ENCODE results near the gene RRP15. TPM values are rescaled to one million over a fixed set of nuclear protein-coding genes. Genes with fewer than 3 reads are reported as not detected.

Gene RRP15
- total RNA-seq, 2 experiments from 2014 or later, result 10.5 to 15.2 TPM

- Histone ChIP-seq H3K36me3 (ENCODE audit: insufficient read depth, low read length) (peaks cover 42% of the 10 kb centered on the region), H3K4me3 (ENCODE audit: low read length) (no peak overlapping the region), H3K4me1 (ENCODE audit: insufficient read depth, low read length) (no peaks in the 10 kb centered on the region), H3K9me3 (ENCODE audit: control insufficient read depth in 1 of 2, insufficient read depth in 1 of 2, low read length in 2 of 2) (no peaks in the 10 kb centered on the region), H3K27me3 (ENCODE audit: control insufficient read depth in 1 of 2, insufficient read depth in 2 of 2, low read length in 2 of 2) (no peaks in the 10 kb centered on the region), H3K27ac (ENCODE audit: low read depth in 1 of 2, low read length in 2 of 2) (no peak overlapping the region)
- intact Hi-C loops (cut with DNase I, micrococcal nuclease), result no loop called here
- peaks cover 66% of the 10 kb centered on the region for H3K36me3 Mint-ChIP-seq (ENCODE audit: low read depth)
- ATAC-seq (ENCODE audit: poor library complexity) (no peak), DNase-seq (no peak)
- H3K27ac Mint-ChIP-seq, result no peak overlapping the region
- TF ChIP-seq, protein P1, sequence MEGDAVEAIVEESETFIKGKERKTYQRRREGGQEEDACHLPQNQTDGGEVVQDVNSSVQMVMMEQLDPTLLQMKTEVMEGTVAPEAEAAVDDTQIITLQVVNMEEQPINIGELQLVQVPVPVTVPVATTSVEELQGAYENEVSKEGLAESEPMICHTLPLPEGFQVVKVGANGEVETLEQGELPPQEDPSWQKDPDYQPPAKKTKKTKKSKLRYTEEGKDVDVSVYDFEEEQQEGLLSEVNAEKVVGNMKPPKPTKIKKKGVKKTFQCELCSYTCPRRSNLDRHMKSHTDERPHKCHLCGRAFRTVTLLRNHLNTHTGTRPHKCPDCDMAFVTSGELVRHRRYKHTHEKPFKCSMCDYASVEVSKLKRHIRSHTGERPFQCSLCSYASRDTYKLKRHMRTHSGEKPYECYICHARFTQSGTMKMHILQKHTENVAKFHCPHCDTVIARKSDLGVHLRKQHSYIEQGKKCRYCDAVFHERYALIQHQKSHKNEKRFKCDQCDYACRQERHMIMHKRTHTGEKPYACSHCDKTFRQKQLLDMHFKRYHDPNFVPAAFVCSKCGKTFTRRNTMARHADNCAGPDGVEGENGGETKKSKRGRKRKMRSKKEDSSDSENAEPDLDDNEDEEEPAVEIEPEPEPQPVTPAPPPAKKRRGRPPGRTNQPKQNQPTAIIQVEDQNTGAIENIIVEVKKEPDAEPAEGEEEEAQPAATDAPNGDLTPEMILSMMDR (IDR thresholded peaks at IDR 0.05), result no peak
- CTCF ChIA-PET, result no interaction called here
- POLR2A ChIA-PET, result interaction anchor here (0.9 kb wide), 1 partner anchor 20 kb away, joined by 3 read pairs; the partner anchor contains the start of gene RRP15
- no peaks in the 10 kb centered on the region for H3K27me3 Mint-ChIP-seq
- peaks cover 7% of the 10 kb centered on the region for H3K4me1 Mint-ChIP-seq (ENCODE audit: low read depth)
- H3K4me3 Mint-ChIP-seq, result no peak overlapping the region
- H3K9me3 Mint-ChIP-seq, result no peaks in the 10 kb centered on the region
These were observed 19.4 kb downstream of the RRP15 start for GRCh38 chr1:218304281-218305039.

DNA sequence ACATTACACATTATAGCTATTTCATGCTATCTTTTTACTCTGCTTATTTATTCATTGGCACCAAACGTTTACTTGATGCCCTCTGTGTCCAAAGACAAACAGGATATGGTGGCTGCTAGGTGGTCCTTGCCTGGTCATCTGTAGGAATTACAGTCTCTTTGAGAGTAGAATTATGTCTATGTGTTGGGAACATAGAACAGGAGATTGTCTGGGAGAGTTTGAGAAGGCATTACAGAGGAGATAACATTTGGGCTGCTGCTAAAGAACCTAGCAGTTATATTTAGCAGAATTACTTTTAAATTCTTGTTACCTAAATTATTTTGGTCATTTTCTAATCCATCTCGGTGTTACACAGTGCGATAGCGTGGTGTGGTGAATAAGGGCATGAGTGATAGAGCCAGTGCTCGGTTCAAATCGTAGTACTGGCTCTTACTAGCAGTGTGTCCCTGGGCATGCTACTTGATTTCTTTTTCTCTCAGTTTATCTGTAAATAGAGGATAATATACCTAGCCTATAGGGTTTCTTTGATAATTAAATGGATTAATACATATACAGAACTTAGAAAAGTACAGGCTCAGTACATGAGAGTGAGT is 20.5 kb downstream of the RRP15 start:
- no peaks in the 10 kb centered on the region for H3K9me3 Mint-ChIP-seq
- Histone ChIP-seq H3K36me3 (ENCODE audit: insufficient read depth, low read length) (peaks cover 42% of the 10 kb centered on the region), H3K27me3 (ENCODE audit: control insufficient read depth in 1 of 2, insufficient read depth in 2 of 2, low read length in 2 of 2) (no peaks in the 10 kb centered on the region), H3K4me1 (ENCODE audit: insufficient read depth, low read length) (no peaks in the 10 kb centered on the region), H3K4me3 (ENCODE audit: low read length) (no peak overlapping the region), H3K9me3 (ENCODE audit: control insufficient read depth in 1 of 2, insufficient read depth in 1 of 2, low read length in 2 of 2) (no peaks in the 10 kb centered on the region), H3K27ac (ENCODE audit: low read depth in 1 of 2, low read length in 2 of 2) (no peak overlapping the region)
- intact Hi-C loops (cut with DNase I, micrococcal nuclease), result no loop called here
- no peak overlapping the region for H3K4me3 Mint-ChIP-seq
- H3K27me3 Mint-ChIP-seq, result no peaks in the 10 kb centered on the region
- TF ChIP-seq, protein P1 (IDR thresholded peaks at IDR 0.05), result no peak
- ChIA-PET CTCF (no interaction called here), POLR2A (no interaction called here)
- peaks cover 74% of the 10 kb centered on the region for H3K36me3 Mint-ChIP-seq (ENCODE audit: low read depth)
- no peak for DNase-seq
- H3K4me1 Mint-ChIP-seq (ENCODE audit: low read depth), result peaks cover 2% of the 10 kb centered on the region
- no peak overlapping the region for H3K27ac Mint-ChIP-seq
- ATAC-seq (ENCODE audit: poor library complexity), result no peak

DNA sequence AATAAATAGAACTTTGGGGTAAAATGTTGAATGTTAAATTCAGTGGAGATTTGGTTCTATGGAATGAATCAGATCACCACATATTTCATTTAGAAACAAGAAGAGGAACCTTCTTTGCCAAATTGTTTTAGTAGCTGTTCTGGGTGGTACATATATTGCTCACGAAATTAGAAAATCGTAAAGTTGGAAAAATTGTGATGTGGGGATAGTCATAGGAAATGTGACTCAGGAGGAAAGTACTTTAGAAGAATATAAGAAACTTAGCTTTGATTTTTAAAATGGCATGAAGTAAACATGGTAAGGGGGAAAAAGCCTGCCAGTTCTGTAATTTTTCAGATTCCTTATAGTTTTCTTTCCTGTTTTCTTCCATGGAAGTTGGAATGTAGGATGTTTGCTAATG is 27.4 kb downstream of the RRP15 start:
- POLR2A ChIA-PET, result no interaction called here
- Histone ChIP-seq H3K4me1 (ENCODE audit: insufficient read depth, low read length) (no peaks in the 10 kb centered on the region), H3K27ac (ENCODE audit: low read depth in 1 of 2, low read length in 2 of 2) (no peak overlapping the region), H3K9me3 (ENCODE audit: control insufficient read depth in 1 of 2, insufficient read depth in 1 of 2, low read length in 2 of 2) (no peaks in the 10 kb centered on the region), H3K27me3 (ENCODE audit: control insufficient read depth in 1 of 2, insufficient read depth in 2 of 2, low read length in 2 of 2) (no peaks in the 10 kb centered on the region), H3K36me3 (ENCODE audit: insufficient read depth, low read length) (peaks cover 6% of the 10 kb centered on the region), H3K4me3 (ENCODE audit: low read length) (no peak overlapping the region)
- no peak overlapping the region for H3K27ac Mint-ChIP-seq
- H3K36me3 Mint-ChIP-seq (ENCODE audit: low read depth), result peaks cover 62% of the 10 kb centered on the region
- CTCF ChIA-PET, result no interaction called here
- peaks cover 7% of the 10 kb centered on the region for H3K4me1 Mint-ChIP-seq (ENCODE audit: low read depth)
- ATAC-seq (ENCODE audit: poor library complexity) (no peak), DNase-seq (no peak)
- TF ChIP-seq, protein P1 (IDR thresholded peaks at IDR 0.05), result no peak
- no peaks in the 10 kb centered on the region for H3K9me3 Mint-ChIP-seq
- intact Hi-C loops (cut with DNase I, micrococcal nuclease), result no loop called here
- H3K4me3 Mint-ChIP-seq, result no peak overlapping the region
- H3K27me3 Mint-ChIP-seq, result no peaks in the 10 kb centered on the region
